Upper lobe of left lung (tissue), 6 donors: Measurements from ENCODE around the gene MZT2A. TPM values are rescaled to one million over a fixed set of nuclear protein-coding genes. Genes with fewer than 3 reads are reported as not detected.
A peak's percentile ranks its signal among the peaks of the same experiment; 100 is the strongest.
"Not testable (repeated sequence)": the region's sequence is repeated elsewhere in the genome, so short reads cannot be mapped to it uniquely, and the experiment has no call there.

Source experiments
- ATAC-seq, 2 donors: fragments of 200-7000 bp; cut with Tn5 transposase; one replicate each; pipeline ENCODE4 v1.9.1; 2022; ENCODE audit warnings: mild to moderate bottlenecking in 2 of 2, moderate library complexity in 2 of 2; ENCODE audit not compliant: low FRiP score in 2 of 2
- DNase-seq, 2 donors: peaks; one replicate each; pipeline ENCODE4 v3.0.0-alpha.2; 2019 to 2020
- H3K27ac ChIP-seq, 4 donors: fragments of 200-600 bp; sonication (generic); one replicate each; pipeline ENCODE4 v1.5.1; 2016 to 2019
- H3K27me3 ChIP-seq, 4 donors: fragments of 200-600 bp; sonication (generic); one replicate each; pipeline ENCODE4 v1.5.1; 2017 to 2019
- H3K36me3 ChIP-seq, 4 donors: fragments of 200-600 bp; sonication (generic); one replicate each; pipeline ENCODE4 v1.5.1; 2016 to 2019
- H3K4me1 ChIP-seq, 4 donors: fragments of 200-600 bp; sonication (generic); one replicate each; pipeline ENCODE4 v1.5.1; 2018 to 2019
- H3K4me3 ChIP-seq, 4 donors: fragments of 200-600 bp; sonication (generic); one replicate each; pipeline ENCODE4 v1.5.1; 2017 to 2019; ENCODE audit warnings: mild to moderate bottlenecking in 2 of 4, moderate library complexity in 1 of 4
- H3K9me3 ChIP-seq, 4 donors: fragments of 200-600 bp; sonication (generic); one replicate each; pipeline ENCODE4 v1.5.1; 2018 to 2019
- EP300 ChIP-seq, 4 donors: sonication (generic); formaldehyde crosslinking; IDR thresholded peaks; one replicate each; pipeline ENCODE4 v1.5.1; 2017; ENCODE audit warnings: antibody characterized with exemption in 4 of 4, control low read depth in 2 of 4
- POLR2A ChIP-seq, 4 donors: fragments of 450-650 bp; IDR thresholded peaks; one replicate each; pipeline ENCODE4 v1.5.1; 2016 to 2017; ENCODE audit warnings: antibody characterized with exemption in 4 of 4, mild to moderate bottlenecking in 2 of 4
- POLR2AphosphoS5 ChIP-seq, 2 donors: sonication (generic); formaldehyde crosslinking; IDR thresholded peaks; one replicate each; pipeline ENCODE4 v1.5.1; 2017; ENCODE audit warnings: antibody characterized with exemption in 2 of 2
- WGBS, 2 donors: methylation state at CpG; one replicate each; pipeline ENCODE4 v1.1.5; 2017 to 2018; 5-methylcytosine and 5-hydroxymethylcytosine counted together
- total RNA-seq, 6 donors: library from RNA; depleted of rRNA in 4 of 6; stranded (reverse); fragments of >200 nt in 4 of 6; gene quantifications; one replicate each; pipeline versions ENCODE4 v1.1.0 to v1.2.1, GENCODE V29; 2016 to 2021
- TF ChIP-seq, protein P1 (sequence below), 6 experiments: fragments of 450-650 bp in 4 of 6; fragments of 200-600 bp in 2 of 6; sonication (generic) in 2 of 6; IDR thresholded peaks; one replicate each; pipeline ENCODE4 v1.5.1; 2016 to 2019; ENCODE audit warnings: antibody characterized with exemption in 6 of 6
- donor health status: DM: no; HTN: no; CAD: no; lungs with moderate emphysema.
- donor health status: DM: no; HTN: yes; CAD: no; lungs with severe emphysema.

MZT2A gene
- total RNA-seq, 6 donors from 2014 or later: 15.7 to 66.9 (median 47.4) TPM

- H3K4me1 ChIP-seq: peaks cover 3 to 18% (median 6%) of the 10 kb centered on the region in 4 donors
- not testable (repeated sequence) for H3K4me3 ChIP-seq, H3K9me3 ChIP-seq, ATAC-seq, H3K27ac ChIP-seq, H3K36me3 ChIP-seq, H3K27me3 ChIP-seq
- DNase-seq: peak in 1 of 2 donors; percentile 81
- 86% methylated on average over 15 of the region's 22 CpGs; no CpG with 5 or more reads in 1 of the 2 donors for WGBS, 2 donors
Observed at GRCh38 chr2:131530626-131531344, 38.6 kb upstream of the MZT2A start.

GRCh38 chr2:131529864-131530445 lies 37.8 kb upstream of the MZT2A start:
- H3K27me3 ChIP-seq, H3K9me3 ChIP-seq, H3K4me3 ChIP-seq, H3K27ac ChIP-seq, ATAC-seq, H3K36me3 ChIP-seq: not testable (repeated sequence)
- 83 to 89% methylated on average over 1 to 4 of the region's 5 CpGs for WGBS, 2 donors
- peak in 1 of 2 donors; percentile 30 for DNase-seq
- peaks cover 3 to 18% (median 6%) of the 10 kb centered on the region in 4 donors for H3K4me1 ChIP-seq

GRCh38 chr2:131528981-131529863 lies 37.0 kb upstream of the MZT2A start:
- peak in 1 of 2 donors; percentile 43 for DNase-seq
- WGBS, 2 donors: 78 to 83% methylated on average over 13 to 18 of the region's 26 CpGs
- not testable (repeated sequence) for ATAC-seq

GRCh38 chr2:131527131-131528001 lies 35.2 kb upstream of the MZT2A start, which contains the start of gene CCDC74A:
TSS of gene CCDC74A (plus strand) at chr2:131527888. CDS start at chr2:131527971, 83 bp downstream.
- H3K27me3 ChIP-seq, H3K27ac ChIP-seq, H3K36me3 ChIP-seq, H3K9me3 ChIP-seq: not testable (repeated sequence)
- 56 to 57% methylated on average over 25 to 26 of the region's 47 CpGs for WGBS, 2 donors
- DNase-seq: peak; percentile 74 to 95
- Histone ChIP-seq H3K4me3 (peak within 1 kb of the TSS in 3 of 4 donors; percentile 38 to 46 (median 42)), H3K4me1 (peaks cover 3 to 18% (median 6%) of the 10 kb centered on the region in 4 donors)
- peak; percentile 47 to 92 for ATAC-seq

More at GRCh38 chr2:131528981-131529863, 37.0 kb upstream of the MZT2A start:
- not testable (repeated sequence) for H3K27me3 ChIP-seq, H3K9me3 ChIP-seq, H3K36me3 ChIP-seq, H3K27ac ChIP-seq
- peaks cover 3 to 18% (median 6%) of the 10 kb centered on the region in 4 donors for H3K4me1 ChIP-seq
- H3K4me3 ChIP-seq: peak overlapping the region in 3 of 4 donors; percentile 38 to 46 (median 42)

DNA sequence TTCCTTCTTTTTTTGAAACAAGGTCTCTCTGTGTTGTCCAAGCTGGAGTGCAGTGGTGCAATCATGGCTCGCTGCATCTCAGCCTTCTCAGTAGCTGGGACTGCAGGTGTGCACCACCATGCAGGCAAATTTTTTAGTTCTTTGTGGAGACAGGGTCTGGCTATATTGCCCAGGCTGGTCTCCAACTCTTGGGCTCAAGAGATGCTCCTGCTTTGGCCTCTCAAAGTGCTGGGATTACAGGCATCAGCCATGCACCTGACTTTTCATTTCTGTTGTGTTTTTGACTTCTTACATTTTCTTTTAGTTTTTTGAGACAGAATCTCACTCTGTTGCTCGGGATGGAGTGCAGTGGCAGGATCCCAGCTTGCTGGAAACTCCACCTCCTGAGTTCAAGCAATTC lies 33.1 kb upstream of the MZT2A start:
- peak in 1 of 2 donors; percentile 7 for DNase-seq
- not testable (repeated sequence) for H3K27ac ChIP-seq, H3K36me3 ChIP-seq, ATAC-seq, H3K9me3 ChIP-seq, H3K27me3 ChIP-seq, H3K4me3 ChIP-seq
- peaks cover 3 to 18% (median 6%) of the 10 kb centered on the region in 4 donors for H3K4me1 ChIP-seq
- WGBS, 2 donors: 89 to 91% methylated on average over 2 of the region's 2 CpGs

- TF ChIP-seq POLR2AphosphoS5 (IDR thresholded peaks at IDR 0.05) (no peak), POLR2A (IDR thresholded peaks at IDR 0.05) (no peak), EP300 (IDR thresholded peaks at IDR 0.05) (no peak)
- TF ChIP-seq, protein P1, sequence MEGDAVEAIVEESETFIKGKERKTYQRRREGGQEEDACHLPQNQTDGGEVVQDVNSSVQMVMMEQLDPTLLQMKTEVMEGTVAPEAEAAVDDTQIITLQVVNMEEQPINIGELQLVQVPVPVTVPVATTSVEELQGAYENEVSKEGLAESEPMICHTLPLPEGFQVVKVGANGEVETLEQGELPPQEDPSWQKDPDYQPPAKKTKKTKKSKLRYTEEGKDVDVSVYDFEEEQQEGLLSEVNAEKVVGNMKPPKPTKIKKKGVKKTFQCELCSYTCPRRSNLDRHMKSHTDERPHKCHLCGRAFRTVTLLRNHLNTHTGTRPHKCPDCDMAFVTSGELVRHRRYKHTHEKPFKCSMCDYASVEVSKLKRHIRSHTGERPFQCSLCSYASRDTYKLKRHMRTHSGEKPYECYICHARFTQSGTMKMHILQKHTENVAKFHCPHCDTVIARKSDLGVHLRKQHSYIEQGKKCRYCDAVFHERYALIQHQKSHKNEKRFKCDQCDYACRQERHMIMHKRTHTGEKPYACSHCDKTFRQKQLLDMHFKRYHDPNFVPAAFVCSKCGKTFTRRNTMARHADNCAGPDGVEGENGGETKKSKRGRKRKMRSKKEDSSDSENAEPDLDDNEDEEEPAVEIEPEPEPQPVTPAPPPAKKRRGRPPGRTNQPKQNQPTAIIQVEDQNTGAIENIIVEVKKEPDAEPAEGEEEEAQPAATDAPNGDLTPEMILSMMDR (IDR thresholded peaks at IDR 0.05): no peak
- ATAC-seq (no peak), DNase-seq (peak in 1 of 2 donors; percentile 18)
Observed at GRCh38 chr2:131521961-131522781, 30.0 kb upstream of the MZT2A start.

DNA sequence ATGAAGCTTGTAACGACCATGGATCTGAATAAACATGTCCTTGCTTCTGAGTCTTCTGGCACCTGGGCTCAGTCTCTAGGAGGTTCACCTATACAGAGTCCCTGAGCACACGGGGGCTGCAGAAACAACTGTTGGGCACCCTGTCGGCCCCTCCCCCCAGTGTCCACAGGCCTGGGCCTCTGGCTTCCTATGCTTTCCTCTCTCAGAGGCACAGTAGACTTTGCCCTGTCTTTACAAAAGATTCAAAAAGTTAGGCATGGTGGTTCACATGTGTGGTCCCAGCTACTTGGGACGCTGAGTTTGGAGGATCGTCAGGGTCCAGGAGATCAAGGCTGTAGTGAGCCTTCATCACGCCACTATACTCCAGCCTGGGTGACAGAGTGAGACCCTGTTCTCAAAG lies 29.3 kb upstream of the MZT2A start:
- peaks cover 0 to 38% (median 25%) of the 10 kb centered on the region in 4 donors for H3K36me3 ChIP-seq
- 78 to 93% methylated on average over 6 of the region's 6 CpGs for WGBS, 2 donors
- H3K9me3 ChIP-seq, H3K27ac ChIP-seq, ATAC-seq, H3K4me1 ChIP-seq, DNase-seq, H3K27me3 ChIP-seq, H3K4me3 ChIP-seq: not testable (repeated sequence)

More at GRCh38 chr2:131521961-131522781, 30.0 kb upstream of the MZT2A start:
- Histone ChIP-seq H3K9me3 (no peaks in the 10 kb centered on the region), H3K27ac (no peak overlapping the region), H3K27me3 (no peaks in the 10 kb centered on the region), H3K4me3 (no peak overlapping the region), H3K36me3 (peaks cover 0 to 34% (median 23%) of the 10 kb centered on the region in 4 donors), H3K4me1 (peaks cover 0 to under 1% (median under 1%) of the 10 kb centered on the region in 4 donors)
- WGBS, 2 donors: 86 to 87% methylated on average over 17 to 20 of the region's 20 CpGs
